ENCODE results near the gene LEKR1.
"Not testable (repeated sequence)": the region's sequence is repeated elsewhere in the genome, so short reads cannot be mapped to it uniquely, and the experiment has no call there.

Gene LEKR1

DNA sequence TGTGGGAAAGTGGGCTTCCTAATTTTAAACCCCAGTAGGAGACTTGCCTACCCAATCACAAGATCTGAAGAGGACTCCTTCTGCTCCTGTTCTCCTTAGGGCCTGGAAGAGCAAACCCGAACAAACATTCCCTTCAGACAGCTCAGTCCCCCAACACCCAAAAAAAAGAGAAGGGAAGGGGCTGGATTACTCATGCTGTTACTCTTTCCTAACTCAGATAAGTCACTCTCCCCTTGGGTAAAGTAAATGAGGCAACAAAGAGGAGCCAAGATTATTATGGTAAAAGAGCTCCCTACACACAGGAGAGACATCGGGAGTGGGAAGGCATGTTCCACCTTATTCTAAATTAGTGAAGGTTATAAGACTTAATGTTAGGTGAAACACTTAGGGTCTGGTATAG is 18.1 kb upstream of the LEKR1 start:
- FAIRE-seq: no peak

DNA sequence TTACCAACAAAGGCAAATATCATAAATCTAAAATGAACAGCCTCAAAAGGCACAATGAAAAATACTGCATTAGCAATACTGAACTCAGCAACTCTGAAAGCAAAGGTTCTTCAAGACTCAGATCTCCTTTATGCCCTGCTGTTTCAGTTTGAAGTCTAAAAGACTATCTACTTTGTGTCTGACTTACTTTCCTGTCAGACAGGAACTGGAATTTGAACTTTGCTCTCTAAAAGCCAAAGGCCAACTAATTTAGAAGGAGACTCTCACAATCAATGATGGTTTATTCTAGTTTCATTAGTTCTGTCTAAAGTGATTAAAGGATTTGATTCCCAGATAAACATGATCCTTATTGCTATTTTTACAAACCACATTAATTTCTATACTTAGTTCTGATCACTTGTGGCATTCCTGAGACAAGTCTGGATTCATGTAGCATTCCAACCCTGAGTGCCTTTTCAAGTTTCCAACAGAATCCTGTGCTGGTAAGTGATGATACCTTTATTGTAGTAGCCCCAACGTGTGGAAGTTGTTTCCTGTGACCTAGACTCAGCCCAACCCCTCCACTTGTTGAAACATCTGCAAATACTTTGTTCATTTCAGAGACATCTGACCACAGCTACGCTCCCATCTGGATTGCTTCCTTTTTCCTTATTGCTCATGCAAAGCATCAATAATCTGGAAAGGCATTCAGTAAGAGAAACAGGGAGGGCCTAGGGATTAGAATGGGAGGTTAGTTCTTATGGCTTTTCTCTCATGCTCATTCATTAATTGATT is 14.9 kb upstream of the LEKR1 start:
- no peak for FAIRE-seq

DNA sequence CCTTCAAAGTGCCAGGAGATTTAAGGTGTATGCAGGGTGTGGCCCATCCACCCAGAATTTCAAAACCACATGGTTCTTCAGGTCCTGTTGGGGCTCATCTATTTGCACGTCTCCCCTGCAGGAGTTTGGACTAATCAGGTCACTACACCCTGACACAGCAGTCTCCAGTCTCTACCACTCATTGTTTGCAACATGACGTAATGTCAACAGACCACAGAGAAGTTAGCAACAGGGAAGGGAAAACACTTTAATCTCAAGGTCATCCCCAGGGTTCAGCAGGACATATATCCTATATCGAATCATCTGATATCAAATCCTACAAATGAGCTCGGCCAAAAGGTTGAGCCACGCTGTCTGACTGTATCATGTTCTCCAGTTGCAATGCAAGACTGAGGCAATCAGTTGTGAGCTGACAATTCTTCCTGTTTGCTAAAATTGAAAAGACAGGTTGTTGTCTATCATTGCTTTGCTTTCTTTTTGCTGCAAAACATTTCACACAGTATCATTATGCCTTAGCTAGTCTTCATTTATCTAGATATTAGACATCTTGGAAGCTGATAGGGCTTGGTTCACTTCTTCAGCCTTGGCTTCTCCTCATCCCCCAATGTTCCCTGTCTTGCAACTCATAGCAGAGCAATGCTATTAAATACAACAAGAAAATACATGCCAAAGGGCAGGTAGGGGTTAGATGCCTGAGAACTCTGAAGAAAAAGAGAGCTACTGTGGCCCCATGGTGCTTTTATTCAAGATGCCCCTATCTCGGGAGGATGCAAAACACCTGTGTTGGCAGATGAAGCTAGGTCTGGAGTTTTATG is 13.4 kb upstream of the LEKR1 start:
- peak; percentile 47 for FAIRE-seq

DNA sequence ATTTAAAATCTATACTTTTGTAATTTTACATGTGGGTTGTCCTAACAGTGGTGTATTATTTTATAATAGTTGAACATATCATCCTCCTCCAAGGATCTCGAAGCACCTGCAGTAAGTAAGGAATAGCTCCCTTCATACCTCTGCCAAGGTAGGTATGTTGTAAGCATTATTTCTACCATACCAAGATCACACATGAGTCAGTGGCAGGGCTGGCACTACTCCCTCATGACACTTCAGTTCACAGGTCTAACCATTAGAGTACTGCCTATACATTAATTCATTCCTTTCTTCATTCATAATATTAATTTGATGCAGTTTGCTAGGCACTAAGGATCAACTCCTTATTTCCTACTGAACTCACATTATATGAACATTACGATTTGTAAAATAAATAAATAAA is 11.9 kb upstream of the LEKR1 start:
- no peak for FAIRE-seq

DNA sequence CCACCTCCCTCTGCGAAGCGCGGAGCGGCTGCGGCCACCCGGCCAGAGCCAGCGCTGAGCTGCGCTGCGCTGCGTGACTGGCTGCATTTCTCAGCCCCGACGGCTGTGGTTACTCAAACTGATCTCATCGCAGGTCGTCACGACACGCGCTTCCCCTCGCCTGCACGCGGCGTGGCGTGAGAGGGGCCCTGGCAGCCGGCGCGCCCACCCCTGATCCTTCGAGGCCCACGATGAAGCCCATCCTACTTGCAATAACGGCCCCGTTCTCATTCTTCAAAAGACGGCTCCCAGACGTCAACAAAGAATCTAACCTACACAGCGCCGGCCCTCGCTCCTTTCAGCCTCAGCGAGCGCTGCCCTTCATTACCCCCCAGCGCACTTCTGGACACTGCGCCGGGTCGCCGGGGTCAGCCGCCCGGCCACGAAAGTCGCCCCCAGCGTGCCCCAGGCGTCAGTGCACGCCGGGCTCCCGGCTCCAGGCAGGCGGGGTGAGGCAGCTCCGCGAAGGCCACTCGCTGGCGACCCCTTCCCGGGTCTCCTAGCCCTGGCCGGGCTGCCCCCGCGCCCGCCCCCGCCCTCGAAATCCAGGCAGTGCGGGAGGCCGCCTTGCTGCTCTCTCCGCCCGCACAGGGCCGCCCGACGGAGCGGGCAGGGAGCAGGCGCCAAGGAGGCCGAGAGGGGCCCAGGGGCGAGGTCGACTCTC is 9.9 kb upstream of the LEKR1 start:
- FAIRE-seq: no peak

DNA sequence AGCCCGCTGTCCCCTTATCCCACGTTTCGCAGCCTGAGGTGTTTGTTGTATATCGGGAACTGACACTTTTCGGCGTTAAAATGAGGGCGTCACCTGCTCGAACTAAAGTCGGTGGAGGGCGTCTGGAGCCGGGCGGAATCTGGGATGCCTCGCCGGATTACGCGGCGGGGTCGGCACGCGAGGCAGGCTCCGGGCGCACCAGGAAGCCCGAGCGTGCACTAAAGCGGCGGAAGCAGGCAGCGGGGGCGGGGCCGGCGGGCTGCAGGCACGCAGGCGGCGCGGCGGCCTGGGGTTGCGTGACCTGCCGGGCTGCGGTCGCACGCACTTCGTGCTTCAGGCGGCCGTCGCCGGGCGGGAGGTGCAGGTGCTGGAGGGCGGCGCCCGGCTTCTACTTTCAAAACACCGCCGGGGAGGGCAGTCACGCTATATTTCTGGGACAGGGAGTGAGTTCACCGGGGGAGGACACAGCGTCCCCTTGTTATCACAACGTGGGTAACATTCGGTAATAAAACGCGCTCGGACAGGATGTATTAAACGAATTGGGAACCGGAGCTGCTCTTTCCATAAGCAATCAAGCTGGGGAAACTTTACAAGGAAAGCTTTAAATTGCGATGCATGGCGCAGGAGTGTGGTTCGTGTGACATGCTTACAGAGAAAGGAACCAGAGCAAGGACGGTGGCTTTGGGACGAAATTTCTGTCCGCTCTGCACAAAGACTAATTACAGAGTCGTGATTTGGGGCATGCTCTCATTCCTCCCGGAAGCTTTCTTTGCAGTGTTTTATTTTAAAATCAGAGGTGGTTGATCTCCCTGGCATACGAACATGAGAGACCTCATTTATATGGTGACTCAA is 9.1 kb upstream of the LEKR1 start:
- no peak for FAIRE-seq

DNA sequence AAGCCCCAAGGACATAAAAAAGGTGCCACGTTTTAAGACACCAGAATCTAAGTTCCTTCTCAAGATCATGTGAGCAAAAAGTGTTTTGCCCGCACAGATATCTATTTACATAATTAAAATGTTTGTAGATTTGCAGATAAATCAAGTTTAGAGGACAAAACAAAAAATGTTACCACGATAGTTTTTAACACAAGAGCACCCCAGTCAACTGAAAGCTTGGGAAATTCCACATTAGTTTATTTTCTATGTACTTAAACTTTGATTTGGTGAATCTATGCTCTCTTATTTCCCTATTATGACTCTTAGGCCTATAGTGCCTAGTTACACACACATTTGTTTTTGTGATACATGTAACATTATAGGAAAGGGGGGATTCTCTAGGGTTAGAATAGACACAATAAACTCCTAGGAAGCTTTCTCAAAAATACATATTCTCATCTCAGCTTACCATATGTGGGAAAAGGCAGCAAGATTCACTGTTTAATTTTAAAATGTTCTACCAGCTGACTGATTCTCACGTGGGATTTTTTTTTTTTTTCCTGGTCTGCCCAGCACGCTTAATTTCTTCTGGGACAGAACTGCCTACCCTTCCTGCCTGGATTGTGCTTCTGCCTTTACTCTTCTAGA is 8.4 kb upstream of the LEKR1 start:
- FAIRE-seq: no peak

DNA sequence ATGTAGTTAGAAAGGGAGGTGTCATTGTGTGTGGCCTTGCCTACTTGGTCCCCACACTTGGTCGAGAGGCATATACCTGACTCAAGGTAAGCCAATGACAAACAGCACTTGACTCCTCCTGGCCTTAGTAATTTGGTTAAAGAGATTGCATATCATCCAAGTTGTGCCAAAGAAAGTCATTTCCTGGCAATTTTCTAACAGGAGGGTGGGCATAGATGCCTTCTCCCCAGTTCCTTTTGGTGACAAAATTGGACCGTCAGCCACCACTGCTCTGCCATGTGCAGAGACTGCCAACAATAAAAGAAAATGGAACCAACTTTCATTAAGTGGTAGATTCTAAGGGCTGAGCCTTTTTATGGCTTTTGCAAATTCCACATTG is 7.9 kb upstream of the LEKR1 start:
- FAIRE-seq: no peak

DNA sequence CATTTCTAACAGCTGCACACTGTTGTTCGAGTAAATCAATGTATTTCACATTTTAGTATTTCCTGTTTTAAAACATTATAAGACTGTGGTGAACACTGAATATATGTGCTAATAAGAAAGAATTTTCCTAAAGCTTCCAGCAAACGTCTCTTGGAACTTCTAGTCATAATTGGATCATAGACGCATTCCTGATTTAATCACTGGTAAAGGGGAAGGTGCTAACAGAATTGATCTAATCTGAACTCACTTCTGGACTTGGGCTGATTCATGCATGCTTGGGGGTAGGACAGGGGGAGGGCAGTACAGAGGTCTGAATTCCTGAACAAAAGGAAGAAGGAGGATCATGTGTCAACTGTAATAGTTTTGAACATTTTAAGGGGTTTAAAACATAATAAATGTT is 7.3 kb upstream of the LEKR1 start:
- no peak for FAIRE-seq

DNA sequence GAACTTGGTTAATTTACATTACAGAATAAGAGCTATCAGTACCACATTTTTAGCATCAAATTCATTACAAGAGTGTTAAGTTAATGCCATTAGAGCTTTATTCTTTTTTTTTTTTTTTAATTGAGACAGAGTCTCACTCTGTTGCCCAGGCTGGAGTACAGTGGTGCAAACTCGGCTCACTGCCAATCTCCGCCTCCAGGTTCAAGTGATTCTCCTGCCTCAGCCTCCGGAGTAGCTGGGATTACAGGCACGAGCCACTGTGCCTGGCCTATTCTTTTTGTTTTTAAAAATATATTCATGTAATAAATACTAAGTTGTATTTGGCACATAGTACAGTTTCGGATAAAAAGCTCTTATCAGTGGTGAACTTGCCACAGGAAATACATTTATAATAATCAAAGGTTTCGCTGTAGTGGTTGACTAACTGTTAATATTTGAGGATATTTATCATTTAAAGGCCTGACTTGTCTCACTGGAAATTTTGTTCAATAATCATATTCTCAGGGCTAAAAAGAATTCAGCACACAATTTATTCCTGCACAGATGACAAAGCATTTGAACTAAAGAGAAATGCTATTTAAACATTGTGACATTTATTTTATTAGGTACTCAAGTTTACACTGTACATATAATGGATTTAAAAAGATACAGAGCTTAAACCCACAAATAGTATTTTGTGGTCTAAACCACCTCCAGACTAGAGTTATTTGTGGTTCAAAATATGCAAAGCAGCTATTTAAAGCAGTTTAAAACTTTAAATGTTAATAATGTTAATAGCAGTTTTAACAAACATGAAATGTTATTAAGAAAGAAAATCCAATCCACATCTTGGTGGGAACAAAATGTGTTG is 6.1 kb upstream of the LEKR1 start:
- no peak for FAIRE-seq

DNA sequence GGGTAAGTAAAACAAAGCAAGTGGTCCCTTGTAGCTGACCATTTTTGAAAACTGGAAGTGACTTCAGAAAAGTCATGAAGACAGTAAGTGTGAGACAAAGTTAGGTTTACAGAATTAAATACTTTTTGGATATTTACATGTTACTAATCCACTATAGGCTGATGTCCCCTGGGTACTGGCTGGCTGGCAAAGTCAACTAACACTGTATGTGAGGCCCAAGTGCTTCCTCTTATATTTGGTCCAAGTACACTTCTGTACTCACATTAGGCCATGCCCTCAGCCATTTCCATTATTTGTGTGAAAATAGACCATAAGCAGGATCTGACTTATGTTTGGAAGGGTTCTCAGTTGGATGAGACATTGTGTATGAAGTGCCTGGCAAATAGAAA is 5.5 kb upstream of the LEKR1 start:
- no peak for FAIRE-seq

DNA sequence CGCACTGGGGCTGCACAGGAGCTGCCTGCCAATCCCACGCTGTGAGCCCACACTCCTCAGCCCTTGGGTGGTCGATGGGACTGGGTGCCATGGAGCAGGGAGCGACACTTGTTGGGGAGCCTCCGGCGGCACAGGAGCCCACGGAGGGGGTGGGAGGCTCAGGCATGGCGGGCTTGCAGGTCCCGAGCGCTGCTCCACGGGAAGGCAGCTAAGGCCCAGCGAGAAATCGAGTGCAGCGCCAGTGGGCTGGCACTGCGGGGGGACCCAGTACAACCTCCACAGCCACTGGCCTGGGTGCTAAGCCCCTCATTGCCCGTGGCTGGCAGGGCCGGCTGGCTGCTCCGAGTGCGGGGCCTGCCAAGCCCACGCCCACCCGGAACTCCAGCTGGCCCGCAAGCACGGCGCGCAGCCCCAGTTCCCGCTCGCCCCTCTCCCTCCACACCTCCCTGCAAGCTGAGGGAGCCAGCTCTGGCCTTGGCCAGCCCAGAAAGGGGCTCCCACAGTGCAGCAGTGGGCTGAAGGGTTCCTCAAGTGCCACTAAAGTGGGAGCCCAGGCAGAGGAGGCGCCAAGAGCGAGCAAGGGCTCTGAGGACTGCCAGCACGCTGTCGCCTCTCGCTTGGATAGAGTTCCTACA is 3.4 kb upstream of the LEKR1 start:
- FAIRE-seq: not testable (repeated sequence)

DNA sequence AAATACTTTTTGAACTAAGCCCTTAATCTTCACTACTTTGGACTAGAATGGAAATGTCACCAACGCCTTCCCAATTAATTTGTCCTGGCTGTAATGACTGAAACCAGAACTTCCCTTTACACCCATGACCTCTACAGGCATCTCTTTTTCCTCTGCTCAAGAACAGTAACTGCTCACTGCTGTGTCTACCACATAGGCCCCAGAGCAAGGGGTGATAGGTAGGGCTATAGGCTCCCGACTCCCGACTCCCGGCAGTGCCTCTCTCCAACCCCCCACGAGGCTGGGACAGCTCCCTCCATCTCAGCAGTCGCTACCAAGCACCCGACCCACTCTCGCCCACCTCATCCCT is 384 bp upstream of the LEKR1 start:
- FAIRE-seq: no peak

DNA sequence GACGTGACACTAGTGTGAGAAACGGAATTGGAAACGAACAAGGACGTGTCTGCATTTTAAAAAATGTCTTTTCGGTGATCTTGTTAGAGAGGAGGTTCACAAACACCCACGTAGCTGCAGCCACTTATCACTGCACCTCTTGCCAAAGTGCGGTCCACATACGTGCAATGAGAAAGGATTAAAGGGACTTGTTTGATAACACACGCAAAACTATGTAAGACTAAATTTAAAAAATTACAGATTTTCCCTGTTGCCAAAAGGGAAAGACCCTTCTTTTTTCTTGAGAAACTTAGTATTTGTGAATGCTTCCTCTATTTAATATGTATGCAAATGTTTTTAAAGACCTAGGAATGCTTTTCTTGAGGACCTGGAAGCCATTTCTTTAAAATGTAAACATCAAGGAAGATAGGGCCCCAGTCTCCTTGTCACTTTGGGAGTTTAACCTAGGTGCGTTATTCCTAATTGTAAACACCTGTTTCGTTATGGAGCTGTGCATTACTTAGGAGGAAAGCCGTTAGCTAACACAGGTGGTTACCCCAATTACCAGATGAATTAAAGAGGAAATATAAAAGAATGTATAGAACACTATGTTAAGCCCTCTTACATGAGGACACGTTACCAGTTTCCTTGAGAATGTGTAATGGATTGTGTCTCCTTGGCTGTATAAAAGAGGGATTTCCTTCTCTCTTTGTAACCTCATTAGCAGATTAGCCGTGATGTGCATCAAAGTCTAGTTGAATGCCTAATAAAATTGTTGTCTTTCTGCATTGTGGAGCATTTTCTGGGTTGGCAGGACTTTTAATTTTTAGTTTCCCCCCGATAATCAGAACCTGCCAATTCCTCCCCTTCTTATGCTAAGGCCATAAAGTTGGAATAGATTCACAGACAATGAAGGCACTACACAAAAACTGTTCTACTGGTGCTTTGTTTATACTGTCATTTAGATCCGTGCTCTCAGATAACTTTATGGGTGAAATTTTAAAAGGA is 1.0 kb downstream of the LEKR1 start:
- FAIRE-seq: peak; percentile 21

DNA sequence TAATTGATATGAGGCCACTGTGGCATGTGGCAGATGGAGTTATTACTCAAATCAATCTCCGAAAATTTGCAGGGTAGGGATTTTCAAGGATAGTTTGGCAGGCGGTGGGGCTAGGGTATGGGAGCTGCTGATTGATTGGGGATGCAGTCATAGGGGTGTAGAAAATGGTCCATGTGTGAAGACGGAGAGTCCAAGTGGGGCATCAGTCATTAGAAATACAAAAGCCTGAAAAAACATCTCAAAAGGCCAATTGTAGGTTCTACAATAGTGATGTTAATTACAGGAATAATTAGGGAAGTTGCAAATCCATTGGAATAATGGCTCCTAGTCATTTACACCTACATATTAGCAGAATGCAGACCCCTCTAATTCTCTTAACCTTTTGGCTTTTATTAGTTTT is 4.9 kb downstream of the LEKR1 start:
- no peak for FAIRE-seq

DNA sequence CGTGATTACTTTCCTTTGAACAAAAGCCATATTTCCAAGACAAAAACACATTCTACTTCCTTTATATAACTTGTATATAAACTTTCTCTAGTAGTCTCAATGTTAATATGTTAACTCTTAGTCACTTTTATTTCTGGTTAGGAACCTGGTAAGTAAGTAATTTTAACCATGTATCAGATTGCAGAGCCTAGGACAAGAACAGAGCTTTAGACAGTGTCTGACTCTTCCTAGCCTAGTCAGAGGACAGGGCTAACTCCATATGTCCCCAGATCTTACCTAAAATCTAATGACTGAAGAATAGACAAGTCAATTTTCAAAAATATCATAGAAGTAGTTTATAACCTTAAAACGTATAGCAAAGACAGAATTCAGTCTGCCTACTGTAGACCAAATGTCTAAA is 8.3 kb downstream of the LEKR1 start:
- FAIRE-seq: no peak

DNA sequence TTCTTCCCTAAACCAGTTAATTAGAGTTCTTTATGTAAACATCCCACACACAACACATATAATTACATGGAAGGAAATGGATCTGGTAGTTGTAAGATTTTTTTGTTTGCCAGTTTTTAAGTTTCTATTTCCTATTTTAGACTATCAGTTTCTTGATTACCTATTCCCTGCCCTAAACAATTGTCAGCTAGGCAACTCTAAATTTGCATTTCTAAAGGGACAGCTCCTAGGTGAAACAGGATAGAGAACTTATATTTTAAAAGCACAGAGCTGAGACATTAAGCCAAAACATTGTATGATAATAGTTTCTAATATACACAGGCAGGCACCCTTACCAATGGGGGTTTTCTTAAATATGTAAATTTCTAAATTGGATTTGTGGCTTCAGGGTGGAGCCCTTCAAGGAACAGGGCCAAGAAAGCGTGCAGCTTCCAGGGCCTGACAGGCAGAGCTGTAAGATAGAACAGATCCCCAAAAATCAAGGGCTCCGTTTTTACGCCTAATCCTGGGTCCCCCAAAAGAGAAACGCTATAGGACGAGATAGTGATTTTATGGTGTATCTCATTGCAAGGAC is 8.9 kb downstream of the LEKR1 start:
- FAIRE-seq: no peak

DNA sequence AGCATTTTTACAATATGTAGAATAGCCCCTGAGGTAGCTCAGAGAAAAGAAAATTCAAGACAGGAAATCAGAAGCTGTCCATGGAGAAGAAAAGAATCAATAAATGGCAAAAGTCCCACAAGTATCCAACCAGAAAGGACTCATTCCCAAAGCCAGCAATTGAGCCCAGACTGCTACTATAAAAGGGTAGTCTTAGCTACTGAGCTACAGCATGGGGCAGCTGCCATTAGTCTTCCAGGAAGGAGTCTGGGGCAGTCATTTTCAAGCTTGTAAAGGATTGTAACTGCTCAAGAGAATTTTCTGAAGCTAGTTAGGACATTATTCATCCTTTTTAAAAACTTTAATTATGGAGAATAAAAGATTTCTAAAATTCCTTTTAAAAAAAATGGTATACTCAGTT is 10.5 kb downstream of the LEKR1 start:
- no peak for FAIRE-seq

DNA sequence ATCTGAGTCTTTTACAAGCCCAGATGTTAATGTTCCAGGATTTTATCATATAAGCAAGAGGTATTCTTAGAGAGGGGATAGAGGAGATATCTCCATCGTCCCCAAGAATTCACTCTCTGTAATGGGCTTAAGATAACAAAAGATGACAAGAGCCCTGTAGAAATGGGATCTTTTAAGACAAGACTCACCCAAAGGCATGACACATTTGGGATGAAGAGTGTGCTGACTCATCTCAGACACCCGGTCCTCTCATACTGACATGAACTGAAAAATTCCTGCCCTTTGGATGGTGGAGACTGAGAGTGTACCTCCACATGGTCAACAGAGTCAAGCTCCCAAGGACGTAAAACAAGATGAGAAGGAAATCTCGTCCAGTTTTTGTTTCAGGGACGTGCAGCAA is 11.0 kb downstream of the LEKR1 start:
- FAIRE-seq: no peak
